ENCODE measurements around the gene BCOR. TPM values are rescaled to one million over a fixed set of nuclear protein-coding genes. Genes with fewer than 3 reads are reported as not detected.
A peak's percentile ranks its signal among the peaks of the same experiment; 100 is the strongest.

BCOR gene
- total and polyA plus RNA-seq, 4 donors: 5.6 to 23.0 (median 11.0) TPM

GRCh38 chrX:40011322-40012038 is 86.3 kb downstream of the BCOR start:
- H3K36me3 ChIP-seq (ENCODE audit: control insufficient read depth in 4 of 4, insufficient read depth in 3 of 4, low read depth in 1 of 4, low read length in 3 of 4): no peaks in the 10 kb centered on the region
- peak overlapping the region in 1 of 2 donors; percentile 59 for H3K9ac ChIP-seq (ENCODE audit: low read depth in 1 of 2, low read length in 2 of 2)
- peak overlapping the region in 1 of 2 donors; percentile 88 for H3K27ac ChIP-seq (ENCODE audit: low read depth in 1 of 2, low read length in 2 of 2)
- no peak for TF ChIP-seq FOXA1 (IDR thresholded peaks at IDR 0.05)
- peak; percentile 39 for TF ChIP-seq NR2F2 (IDR thresholded peaks at IDR 0.05)
- no peak for TF ChIP-seq RXRA (IDR thresholded peaks at IDR 0.05)
- WGBS: 67% methylated on average over 24 of the region's 24 CpGs
- H3K4me1 ChIP-seq (ENCODE audit: control insufficient read depth in 4 of 4, insufficient read depth in 4 of 4, low read length in 3 of 4): peaks cover 3 to 41% (median 15%) of the 10 kb centered on the region in 4 donors
- no peak for DNase-seq (ENCODE audit: low spot score)
- H3K9me3 ChIP-seq (ENCODE audit: control insufficient read depth in 4 of 4, low read length in 3 of 4): no peaks in the 10 kb centered on the region
- H3K4me3 ChIP-seq (ENCODE audit: low read depth in 1 of 3, low read length in 3 of 3): no peak overlapping the region
- peaks cover 0 to 7% (median 0%) of the 10 kb centered on the region in 4 donors for H3K27me3 ChIP-seq (ENCODE audit: control insufficient read depth in 4 of 4, insufficient read depth in 4 of 4, low read length in 3 of 4)

GRCh38 chrX:40010550-40011321 is 87.0 kb downstream of the BCOR start:
- 77% methylated on average over 21 of the region's 21 CpGs for WGBS
- Histone ChIP-seq H3K9me3 (ENCODE audit: control insufficient read depth in 4 of 4, low read length in 3 of 4) (no peaks in the 10 kb centered on the region), H3K27ac (ENCODE audit: low read depth in 1 of 2, low read length in 2 of 2) (no peak overlapping the region), H3K4me3 (ENCODE audit: low read depth in 1 of 3, low read length in 3 of 3) (no peak overlapping the region), H3K36me3 (ENCODE audit: control insufficient read depth in 4 of 4, insufficient read depth in 3 of 4, low read depth in 1 of 4, low read length in 3 of 4) (no peaks in the 10 kb centered on the region), H3K27me3 (ENCODE audit: control insufficient read depth in 4 of 4, insufficient read depth in 4 of 4, low read length in 3 of 4) (peaks cover 0 to 9% (median 0%) of the 10 kb centered on the region in 4 donors), H3K9ac (ENCODE audit: low read depth in 1 of 2, low read length in 2 of 2) (no peak overlapping the region), H3K4me1 (ENCODE audit: control insufficient read depth in 4 of 4, insufficient read depth in 4 of 4, low read length in 3 of 4) (peaks cover 6 to 47% (median 17%) of the 10 kb centered on the region in 4 donors)
- no peak for DNase-seq (ENCODE audit: low spot score)
- TF ChIP-seq YY1 (IDR thresholded peaks at IDR 0.05) (no peak), SP1 (IDR thresholded peaks at IDR 0.05) (no peak), TAF1 (conservative IDR thresholded peaks at IDR 0.05) (no peak), CTCF (IDR thresholded peaks at IDR 0.05; ENCODE audit: low read depth, low read length, missing input control) (no peak), RAD21 (IDR thresholded peaks at IDR 0.05) (no peak), ZBTB33 (IDR thresholded peaks at IDR 0.05) (no peak), EGR1 (IDR thresholded peaks at IDR 0.05; ENCODE audit: low read depth in 2 of 2) (no peak), MAX (IDR thresholded peaks at IDR 0.05) (no peak), RXRA (IDR thresholded peaks at IDR 0.05) (no peak), NR2F2 (IDR thresholded peaks at IDR 0.05) (no peak), JUND (IDR thresholded peaks at IDR 0.05) (no peak), FOXA1 (IDR thresholded peaks at IDR 0.05) (no peak), HNF4A (conservative IDR thresholded peaks at IDR 0.05) (no peak), GABPA (IDR thresholded peaks at IDR 0.05 in 1 of 2, conservative IDR thresholded peaks at IDR 0.05 in 1 of 2) (no peak), HNF4G (IDR thresholded peaks at IDR 0.05) (no peak), ATF3 (IDR thresholded peaks at IDR 0.05) (no peak), REST (IDR thresholded peaks at IDR 0.05) (no peak), FOXA2 (IDR thresholded peaks at IDR 0.05) (no peak)
